NCI-H2227 (cell line): ENCODE results near the gene EPHA7.

Experiments used
- DNase-seq: peaks from one replicate; lab custom pipeline; 2025; ENCODE audit not compliant: unreplicated experiment; lab: John Stamatoyannopoulos, UW

EPHA7 gene

GRCh38 chr6:93419304-93420162 is at the start of gene EPHA7:
Gene EPHA7 (minus strand): TSS chr6:93419559. CDS start chr6:93419341, 218 bp downstream.
- peak; percentile 96 for DNase-seq

- no peak for DNase-seq
These were observed 48.9 kb upstream of the EPHA7 start for GRCh38 chr6:93468291-93468690.

GRCh38 chr6:93454533-93454932 is 35.2 kb upstream of the EPHA7 start:
- DNase-seq: no peak

GRCh38 chr6:93453956-93454355 is 34.6 kb upstream of the EPHA7 start:
- no peak for DNase-seq

- no peak for DNase-seq
These were observed 28.5 kb upstream of the EPHA7 start for GRCh38 chr6:93447874-93448273.

- DNase-seq: no peak
These were observed 18.1 kb upstream of the EPHA7 start for GRCh38 chr6:93437491-93437890.

- DNase-seq: no peak
These were observed 14.2 kb upstream of the EPHA7 start for GRCh38 chr6:93433592-93433991.

GRCh38 chr6:93424303-93425064 is 5.1 kb upstream of the EPHA7 start:
- DNase-seq: peak; percentile 3

GRCh38 chr6:93423542-93423941 is 4.2 kb upstream of the EPHA7 start:
- DNase-seq: peak; percentile 69

- no peak for DNase-seq
These were observed 920 bp upstream of the EPHA7 start for GRCh38 chr6:93420163-93420795.

GRCh38 chr6:93418408-93419303 is 703 bp downstream of the EPHA7 start:
- peak; percentile 66 for DNase-seq

GRCh38 chr6:93418033-93418407 is 1.3 kb downstream of the EPHA7 start:
- peak; percentile 35 for DNase-seq

GRCh38 chr6:93417421-93418013 is 1.8 kb downstream of the EPHA7 start:
- DNase-seq: peak; percentile 68

- peak; percentile 68 for DNase-seq
These were observed 2.6 kb downstream of the EPHA7 start for GRCh38 chr6:93416571-93417420.

- DNase-seq: no peak
These were observed 6.2 kb downstream of the EPHA7 start for GRCh38 chr6:93413190-93413589.

GRCh38 chr6:93412452-93412851 is 6.9 kb downstream of the EPHA7 start:
- no peak for DNase-seq

GRCh38 chr6:93407186-93407585 is 12.2 kb downstream of the EPHA7 start:
- no peak for DNase-seq

GRCh38 chr6:93403390-93403789 is 16.0 kb downstream of the EPHA7 start:
- no peak for DNase-seq

GRCh38 chr6:93398723-93399122 is 20.6 kb downstream of the EPHA7 start:
- no peak for DNase-seq
